ENCODE results near the gene BMP7.

The BMP7 gene

GRCh38 chr20:57210054-57210910 lies 56.2 kb downstream of the BMP7 start:
- Histone ChIP-seq H3K27me3 (no peaks in the 10 kb centered on the region), H3K4me1 (no peaks in the 10 kb centered on the region), H3K4me3 (ENCODE audit: low read depth, low read length) (no peak overlapping the region), H3K9me3 (no peaks in the 10 kb centered on the region), H3K36me3 (no peaks in the 10 kb centered on the region)
- TF ChIP-seq CTCF (IDR thresholded peaks at IDR 0.05; ENCODE audit: low read depth, low read length) = no peak
- no peak for DNase-seq

- H3K4me3 ChIP-seq (ENCODE audit: low read depth, low read length) = no peak overlapping the region
- no peaks in the 10 kb centered on the region for H3K4me1 ChIP-seq
- no peaks in the 10 kb centered on the region for H3K36me3 ChIP-seq
- no peak for DNase-seq
- TF ChIP-seq CTCF (IDR thresholded peaks at IDR 0.05; ENCODE audit: low read depth, low read length) = no peak
- no peaks in the 10 kb centered on the region for H3K27me3 ChIP-seq
- no peaks in the 10 kb centered on the region for H3K9me3 ChIP-seq
These were observed 57.0 kb downstream of the BMP7 start for GRCh38 chr20:57209413-57209812.

- H3K9me3 ChIP-seq = no peaks in the 10 kb centered on the region
- no peak for TF ChIP-seq CTCF (IDR thresholded peaks at IDR 0.05; ENCODE audit: low read depth, low read length)
- H3K36me3 ChIP-seq = no peaks in the 10 kb centered on the region
- H3K27me3 ChIP-seq = no peaks in the 10 kb centered on the region; the same call in 1 of the 2 replicates
- H3K4me3 ChIP-seq (ENCODE audit: low read depth, low read length) = no peak overlapping the region
- no peak for DNase-seq
- no peaks in the 10 kb centered on the region for H3K4me1 ChIP-seq
These were observed 58.2 kb downstream of the BMP7 start for GRCh38 chr20:57208198-57208597.

- Histone ChIP-seq H3K36me3 (no peaks in the 10 kb centered on the region), H3K4me1 (no peaks in the 10 kb centered on the region), H3K27me3 (no peaks in the 10 kb centered on the region; the same call in 1 of the 2 replicates), H3K4me3 (ENCODE audit: low read depth, low read length) (no peak overlapping the region), H3K9me3 (no peaks in the 10 kb centered on the region)
- TF ChIP-seq CTCF (IDR thresholded peaks at IDR 0.05; ENCODE audit: low read depth, low read length) = no peak
- no peak for DNase-seq
These were observed 59.2 kb downstream of the BMP7 start for GRCh38 chr20:57207251-57207650.

GRCh38 chr20:57205606-57206219 lies 60.7 kb downstream of the BMP7 start:
- no peak for TF ChIP-seq CTCF (IDR thresholded peaks at IDR 0.05; ENCODE audit: low read depth, low read length)
- H3K36me3 ChIP-seq = no peaks in the 10 kb centered on the region
- no peak overlapping the region for H3K4me3 ChIP-seq (ENCODE audit: low read depth, low read length)
- no peaks in the 10 kb centered on the region for H3K9me3 ChIP-seq
- peaks cover 3% of the 10 kb centered on the region; the same call in 1 of the 2 replicates for H3K4me1 ChIP-seq
- H3K27me3 ChIP-seq = no peaks in the 10 kb centered on the region; the same call in 1 of the 2 replicates
- no peak for DNase-seq

GRCh38 chr20:57203986-57204385 lies 62.5 kb downstream of the BMP7 start:
- Histone ChIP-seq H3K9me3 (no peaks in the 10 kb centered on the region), H3K4me1 (peaks cover 3% of the 10 kb centered on the region; the same call in 1 of the 2 replicates), H3K4me3 (ENCODE audit: low read depth, low read length) (no peak overlapping the region), H3K36me3 (no peaks in the 10 kb centered on the region), H3K27me3 (no peaks in the 10 kb centered on the region; the same call in 1 of the 2 replicates)
- TF ChIP-seq CTCF (IDR thresholded peaks at IDR 0.05; ENCODE audit: low read depth, low read length) = no peak
- no peak for DNase-seq

Data from BE2C (cell line).